Measurements from ENCODE around the gene SLIT3.

SLIT3 gene

GRCh38 chr5:168932400-168933189, 368.3 kb downstream of the SLIT3 start:
- Histone ChIP-seq H3K27ac (replicated peaks) (no peak overlapping the region), H3K27me3 (ENCODE audit: insufficient read depth, poor library complexity, severe bottlenecking) (no peaks in the 10 kb centered on the region), H3K4me3 (replicated peaks; ENCODE audit: insufficient read depth, low read length) (no peak overlapping the region)
- TF ChIP-seq REST (IDR thresholded peaks at IDR 0.05; ENCODE audit: insufficient replicate concordance, low read depth) = no peak
- no peak for TF ChIP-seq CTCF (IDR thresholded peaks at IDR 0.05; ENCODE audit: insufficient read depth, low read length)
- no peak for TF ChIP-seq SPI1 (IDR thresholded peaks at IDR 0.05; ENCODE audit: borderline replicate concordance, low read depth)
- TF ChIP-seq GABPA (IDR thresholded peaks at IDR 0.05; ENCODE audit: low read depth) = no peak
- TF ChIP-seq POLR2AphosphoS5 (IDR thresholded peaks at IDR 0.05; ENCODE audit: low read depth) = no peak
- no peak for DNase-seq (ENCODE audit: low read depth in 1 of 2, low spot score in 1 of 2)

- no peaks in the 10 kb centered on the region for H3K27me3 ChIP-seq (ENCODE audit: insufficient read depth, poor library complexity, severe bottlenecking)
- TF ChIP-seq CTCF (IDR thresholded peaks at IDR 0.05; ENCODE audit: insufficient read depth, low read length) = no peak
- TF ChIP-seq GABPA (IDR thresholded peaks at IDR 0.05; ENCODE audit: low read depth) = no peak
- no peak for TF ChIP-seq POLR2AphosphoS5 (IDR thresholded peaks at IDR 0.05; ENCODE audit: low read depth)
- TF ChIP-seq SPI1 (IDR thresholded peaks at IDR 0.05; ENCODE audit: borderline replicate concordance, low read depth) = no peak
- no peak for TF ChIP-seq REST (IDR thresholded peaks at IDR 0.05; ENCODE audit: insufficient replicate concordance, low read depth)
- DNase-seq (ENCODE audit: low read depth in 1 of 2, low spot score in 1 of 2) = no peak
- H3K27ac ChIP-seq (replicated peaks) = no peak overlapping the region
- no peak overlapping the region for H3K4me3 ChIP-seq (replicated peaks; ENCODE audit: insufficient read depth, low read length)
Observed at GRCh38 chr5:168931638-168932345, 369.1 kb downstream of the SLIT3 start.

- H3K27ac ChIP-seq (replicated peaks) = no peak overlapping the region
- no peak overlapping the region for H3K4me3 ChIP-seq (replicated peaks; ENCODE audit: insufficient read depth, low read length)
- no peak for DNase-seq (ENCODE audit: low read depth in 1 of 2, low spot score in 1 of 2)
- no peaks in the 10 kb centered on the region for H3K27me3 ChIP-seq (ENCODE audit: insufficient read depth, poor library complexity, severe bottlenecking)
- no peak for TF ChIP-seq GABPA (IDR thresholded peaks at IDR 0.05; ENCODE audit: low read depth)
- TF ChIP-seq CTCF (IDR thresholded peaks at IDR 0.05; ENCODE audit: insufficient read depth, low read length) = no peak
- TF ChIP-seq SPI1 (IDR thresholded peaks at IDR 0.05; ENCODE audit: borderline replicate concordance, low read depth) = no peak
- TF ChIP-seq POLR2AphosphoS5 (IDR thresholded peaks at IDR 0.05; ENCODE audit: low read depth) = no peak
- TF ChIP-seq REST (IDR thresholded peaks at IDR 0.05; ENCODE audit: insufficient replicate concordance, low read depth) = no peak
Observed at GRCh38 chr5:168929656-168930055, 371.3 kb downstream of the SLIT3 start.
